ENCODE results near the gene ARHGEF25. TPM values are rescaled to one million over a fixed set of nuclear protein-coding genes. Genes with fewer than 3 reads are reported as not detected.
A peak's percentile ranks its signal among the peaks of the same experiment; 100 is the strongest.

Gene ARHGEF25
- polyA plus RNA-seq, 2 of the 4 experiments (the other 2 are of a cell fraction) = 9.3 to 13.8 TPM

DNA sequence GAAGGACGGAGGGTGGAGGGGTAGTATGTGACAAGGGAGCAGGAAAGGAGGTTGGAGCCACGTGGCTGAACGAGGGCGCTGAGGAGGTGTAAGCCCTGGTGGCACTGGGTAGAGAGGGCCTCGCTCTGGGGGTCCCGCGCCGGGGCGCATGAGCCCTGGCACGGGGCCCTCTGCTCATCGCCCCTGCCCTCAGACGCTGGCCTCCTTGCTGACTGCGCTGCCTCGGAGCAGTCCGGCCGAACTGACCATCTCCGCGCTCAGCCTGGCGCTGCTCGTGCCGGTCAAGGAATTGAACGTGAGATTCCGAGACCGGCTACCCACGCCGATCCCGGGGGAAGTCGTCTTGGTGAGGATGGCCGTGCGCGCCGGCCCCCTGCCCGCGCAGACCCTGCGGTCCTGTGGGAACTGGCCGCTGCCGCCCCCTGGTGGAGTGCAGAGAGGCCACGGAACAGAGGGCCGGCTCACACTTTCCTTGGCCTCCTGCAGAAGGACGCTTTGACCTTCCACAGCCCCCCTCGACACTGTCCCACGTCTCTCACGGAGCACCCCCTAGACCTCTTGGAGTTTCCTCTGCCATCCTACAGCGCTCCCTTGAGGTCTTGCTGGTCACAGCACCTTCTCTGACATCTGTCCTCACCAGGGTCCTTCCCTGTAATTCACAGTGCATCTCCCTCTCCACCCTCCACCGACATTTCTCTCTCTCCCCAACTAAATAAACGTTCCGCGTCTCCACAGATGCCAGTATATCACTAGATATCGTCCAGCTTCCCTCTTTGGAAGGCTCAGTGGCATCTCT lies 10.5 kb downstream of the ARHGEF25 start (continued):
- TF ChIP-seq, protein P1, sequence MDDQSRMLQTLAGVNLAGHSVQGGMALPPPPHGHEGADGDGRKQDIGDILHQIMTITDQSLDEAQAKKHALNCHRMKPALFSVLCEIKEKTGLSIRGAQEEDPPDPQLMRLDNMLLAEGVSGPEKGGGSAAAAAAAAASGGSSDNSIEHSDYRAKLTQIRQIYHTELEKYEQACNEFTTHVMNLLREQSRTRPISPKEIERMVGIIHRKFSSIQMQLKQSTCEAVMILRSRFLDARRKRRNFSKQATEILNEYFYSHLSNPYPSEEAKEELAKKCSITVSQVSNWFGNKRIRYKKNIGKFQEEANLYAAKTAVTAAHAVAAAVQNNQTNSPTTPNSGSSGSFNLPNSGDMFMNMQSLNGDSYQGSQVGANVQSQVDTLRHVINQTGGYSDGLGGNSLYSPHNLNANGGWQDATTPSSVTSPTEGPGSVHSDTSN (IDR thresholded peaks at IDR 0.05) = no peak
- no peak for TF ChIP-seq CHD2 (IDR thresholded peaks at IDR 0.05; ENCODE audit: low read length, partially characterized antibody)

DNA sequence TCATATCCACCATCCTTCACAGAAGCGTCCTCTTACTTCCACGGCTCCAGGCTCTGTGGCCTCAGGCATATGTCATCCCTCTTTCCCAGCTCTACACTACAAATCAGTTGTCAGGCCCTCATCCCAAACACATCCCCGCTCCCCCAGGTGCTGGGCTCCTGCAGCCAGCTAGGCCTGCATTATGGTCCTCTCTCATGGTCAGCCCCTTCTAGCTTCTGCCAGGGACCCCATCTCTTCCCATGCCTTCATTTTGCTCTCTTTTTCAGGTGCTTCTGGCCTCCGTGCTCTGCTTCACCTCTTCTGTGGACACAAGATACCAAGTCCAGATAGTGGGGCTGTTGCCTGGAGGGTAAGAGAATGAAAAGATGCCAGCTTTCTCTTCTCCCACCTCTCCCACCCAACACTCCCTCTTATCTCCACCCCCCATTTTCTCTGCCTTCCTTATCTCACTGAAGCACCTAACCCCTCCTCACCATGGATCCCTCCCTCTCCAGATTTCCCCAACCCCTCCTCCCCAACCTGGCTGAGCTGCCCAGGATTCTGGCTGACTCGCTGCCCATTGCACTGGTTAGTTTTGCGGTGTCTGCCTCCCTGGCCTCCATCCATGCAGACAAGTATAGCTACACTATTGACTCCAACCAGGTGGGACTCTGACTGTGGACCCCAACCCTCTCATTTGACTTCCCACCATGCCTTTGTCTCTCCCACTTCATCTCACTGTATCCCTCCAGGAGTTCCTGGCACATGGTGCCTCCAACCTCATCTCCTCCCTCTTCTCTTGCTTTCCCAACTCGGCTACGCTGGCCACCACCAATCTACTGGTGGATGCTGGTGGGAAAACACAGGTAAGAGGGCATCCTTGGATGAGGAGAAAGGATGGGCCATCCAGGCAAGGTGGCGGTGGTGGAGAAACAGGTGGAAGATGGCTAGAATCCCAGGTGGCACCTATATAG lies 11.3 kb downstream of the ARHGEF25 start:
- Histone ChIP-seq H3K4me3 (no peak overlapping the region; the same call in 2 of the 3 replicates), H3K9me3 (no peaks in the 10 kb centered on the region), H3K4me1 (peaks cover 10% of the 10 kb centered on the region; the same call in 1 of the 3 replicates), H3K4me2 (peak overlapping the region; percentile 98), H3K27ac (no peak overlapping the region)
- ChIA-PET POLR2A (interaction anchor here (1.3 kb wide), 1 partner anchor 32 kb away, joined by 4 read pairs; the partner anchor contains the start of gene PIP4K2C), CTCF (interaction anchor here (0.5 to 20.9 kb wide), 21 partner anchors 9 to 550 kb away, joined by 3 to 336 read pairs (median 4); partner anchors contain the start of genes ARHGEF25, B4GALNT1, OS9 and PIP4K2C)
- FAIRE-seq = no peak
- 78% methylated on average over 9 of the region's 9 CpGs for WGBS (ENCODE audit: missing lambda C conversion rate)
- no peak for DNase-seq (ENCODE audit: low read depth in 1 of 2, low spot score in 1 of 2)
- ATAC-seq = peak in 1 of 2 experiments; percentile 28; a peak in 4 of 6 replicates
- TF ChIP-seq EP300 (IDR thresholded peaks at IDR 0.05) (no peak), NR3C1 (IDR thresholded peaks at IDR 0.05) (no peak), RFX5 (IDR thresholded peaks at IDR 0.05) (no peak), TP53 (CRISPR knock-in tag; IDR thresholded peaks at IDR 0.05) (no peak), CBX2 (IDR thresholded peaks at IDR 0.05; ENCODE audit: borderline replicate concordance, low read depth) (no peak), NFE2L2 (conservative IDR thresholded peaks at IDR 0.05; ENCODE audit: low read length) (no peak), ZC3H11A (IDR thresholded peaks at IDR 0.05) (no peak), RNF2 (IDR thresholded peaks at IDR 0.05; ENCODE audit: borderline replicate concordance, low read depth) (no peak), NPAS2 (CRISPR knock-in tag; IDR thresholded peaks at IDR 0.05; ENCODE audit: borderline replicate concordance) (no peak), HOXB13 (CRISPR knock-in tag; IDR thresholded peaks at IDR 0.05; ENCODE audit: low read depth) (no peak), ZSCAN20 (CRISPR knock-in tag; IDR thresholded peaks at IDR 0.05) (no peak), RAD21 (conservative IDR thresholded peaks at IDR 0.05 in 1 of 2, IDR thresholded peaks at IDR 0.05 in 1 of 2) (no peak), EHF (CRISPR knock-in tag; IDR thresholded peaks at IDR 0.05) (no peak), BHLHE40 (IDR thresholded peaks at IDR 0.05; ENCODE audit: low read depth, low read length) (no peak)
- TF ChIP-seq, protein P2, sequence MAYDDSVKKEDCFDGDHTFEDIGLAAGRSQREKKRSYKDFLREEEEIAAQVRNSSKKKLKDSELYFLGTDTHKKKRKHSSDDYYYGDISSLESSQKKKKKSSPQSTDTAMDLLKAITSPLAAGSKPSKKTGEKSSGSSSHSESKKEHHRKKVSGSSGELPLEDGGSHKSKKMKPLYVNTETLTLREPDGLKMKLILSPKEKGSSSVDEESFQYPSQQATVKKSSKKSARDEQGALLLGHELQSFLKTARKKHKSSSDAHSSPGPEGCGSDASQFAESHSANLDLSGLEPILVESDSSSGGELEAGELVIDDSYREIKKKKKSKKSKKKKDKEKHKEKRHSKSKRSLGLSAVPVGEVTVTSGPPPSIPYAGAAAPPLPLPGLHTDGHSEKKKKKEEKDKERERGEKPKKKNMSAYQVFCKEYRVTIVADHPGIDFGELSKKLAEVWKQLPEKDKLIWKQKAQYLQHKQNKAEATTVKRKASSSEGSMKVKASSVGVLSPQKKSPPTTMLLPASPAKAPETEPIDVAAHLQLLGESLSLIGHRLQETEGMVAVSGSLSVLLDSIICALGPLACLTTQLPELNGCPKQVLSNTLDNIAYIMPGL (CRISPR knock-in tag; IDR thresholded peaks at IDR 0.05; ENCODE audit: borderline replicate concordance) = no peak
- TF ChIP-seq, protein P3, sequence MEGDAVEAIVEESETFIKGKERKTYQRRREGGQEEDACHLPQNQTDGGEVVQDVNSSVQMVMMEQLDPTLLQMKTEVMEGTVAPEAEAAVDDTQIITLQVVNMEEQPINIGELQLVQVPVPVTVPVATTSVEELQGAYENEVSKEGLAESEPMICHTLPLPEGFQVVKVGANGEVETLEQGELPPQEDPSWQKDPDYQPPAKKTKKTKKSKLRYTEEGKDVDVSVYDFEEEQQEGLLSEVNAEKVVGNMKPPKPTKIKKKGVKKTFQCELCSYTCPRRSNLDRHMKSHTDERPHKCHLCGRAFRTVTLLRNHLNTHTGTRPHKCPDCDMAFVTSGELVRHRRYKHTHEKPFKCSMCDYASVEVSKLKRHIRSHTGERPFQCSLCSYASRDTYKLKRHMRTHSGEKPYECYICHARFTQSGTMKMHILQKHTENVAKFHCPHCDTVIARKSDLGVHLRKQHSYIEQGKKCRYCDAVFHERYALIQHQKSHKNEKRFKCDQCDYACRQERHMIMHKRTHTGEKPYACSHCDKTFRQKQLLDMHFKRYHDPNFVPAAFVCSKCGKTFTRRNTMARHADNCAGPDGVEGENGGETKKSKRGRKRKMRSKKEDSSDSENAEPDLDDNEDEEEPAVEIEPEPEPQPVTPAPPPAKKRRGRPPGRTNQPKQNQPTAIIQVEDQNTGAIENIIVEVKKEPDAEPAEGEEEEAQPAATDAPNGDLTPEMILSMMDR (IDR thresholded peaks at IDR 0.05) = no peak

Measured in A549 (cell line).